Measurements from ENCODE around the gene FAM151A. TPM values are rescaled to one million over a fixed set of nuclear protein-coding genes. Genes with fewer than 3 reads are reported as not detected.
A peak's percentile ranks its signal among the peaks of the same experiment; 100 is the strongest.

FAM151A gene
- total and polyA plus RNA-seq, 2 of the 13 experiments (the other 11 are each of a cell fraction or from before 2014, with no cell fraction given): 0.29 to 3.6 TPM

- CTCF ChIA-PET (ENCODE audit: low intra/inter-chr PET ratio, low total read pairs): no interaction called here
- H3K4me2 ChIP-seq (ENCODE audit: low read depth, low read length): peak overlapping the region; percentile 89; the same call in 1 of the 2 replicates
Measured at GRCh38 chr1:54650417-54650816, 27.1 kb upstream of the FAM151A start.

DNA sequence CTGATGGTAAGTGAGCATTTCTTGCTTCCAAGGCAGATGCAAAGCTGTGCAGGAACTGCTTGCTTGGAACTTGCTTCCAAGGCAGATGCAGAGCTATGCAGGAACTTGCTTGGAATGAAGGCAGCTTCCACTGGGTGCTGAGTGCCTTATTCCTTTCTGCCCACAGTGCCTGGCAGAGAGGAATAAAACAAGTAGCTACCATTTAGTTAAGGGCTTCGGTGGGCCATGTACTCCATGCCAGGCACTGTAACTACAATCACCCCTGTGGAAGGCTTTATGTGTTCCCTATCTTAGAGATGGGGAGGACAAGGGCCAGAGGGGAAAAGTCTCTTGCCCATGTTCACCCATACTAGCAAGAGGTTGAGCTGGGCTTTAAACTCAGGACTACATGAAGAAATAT is 26.6 kb upstream of the FAM151A start:
- H3K79me2 ChIP-seq (ENCODE audit: insufficient read depth, low read length): no peaks in the 10 kb centered on the region
- no peaks in the 10 kb centered on the region; the same call in 1 of the 2 replicates for H3K9me3 ChIP-seq (ENCODE audit: low read length)
- intact Hi-C loops (cut with micrococcal nuclease; ENCODE audit: unreplicated experiment) (no loop called here), in situ Hi-C loops (cut with HindIII; ENCODE audit: extremely low pct_ligation_motif_present, low pct_unique_long_range_greater_than_20kb) (no loop called here)
- peaks cover 57% of the 10 kb centered on the region for H3K4me1 ChIP-seq (ENCODE audit: insufficient read depth, low read length)
- H3K4me2 ChIP-seq (ENCODE audit: low read depth, low read length): peak overlapping the region; percentile 89
- WGBS (ENCODE audit: low lambda C conversion rate): 0% methylated on average over 1 of the region's 1 CpG
- H3K4me3 ChIP-seq (replicated peaks in 1 of 3; ENCODE audit: insufficient read depth in 1 of 3, low read depth in 2 of 3, low read length in 3 of 3): peak overlapping the region in 2 of 3 experiments; percentile 37 to 60; a peak in 2 of 6 replicates
- no peaks in the 10 kb centered on the region for H3K27me3 ChIP-seq (ENCODE audit: control insufficient read depth in 1 of 2, insufficient read depth in 2 of 2, low read length in 2 of 2)
- H4K20me1 ChIP-seq (ENCODE audit: insufficient read depth, low read length): no peaks in the 10 kb centered on the region
- H3K9ac ChIP-seq (ENCODE audit: insufficient read depth, low read depth, low read length): peak overlapping the region; percentile 13; the same call in 1 of the 2 replicates
- H2AFZ ChIP-seq (ENCODE audit: low read length): no peak overlapping the region
- H3K36me3 ChIP-seq (replicated peaks in 1 of 2; ENCODE audit: control insufficient read depth in 1 of 2, insufficient read depth in 2 of 2, low read length in 2 of 2): no peaks in the 10 kb centered on the region
- POLR2A ChIA-PET: no interaction called here
- BruUV-seq (replicated peaks): no TSS peak
- peak; percentile 5; the same call in 2 of the 3 replicates for ATAC-seq
- FAIRE-seq: peak; percentile 12
- H3K27ac ChIP-seq (ENCODE audit: extremely low read length, insufficient read depth, low read length): peak overlapping the region; percentile 54
- CTCF ChIA-PET (ENCODE audit: low intra/inter-chr PET ratio, low total read pairs): no interaction called here
- no peak for DNase-seq (ENCODE audit: low spot score)
- no peak for TF ChIP-seq PHF5A (CRISPR knock-in tag; IDR thresholded peaks at IDR 0.05; ENCODE audit: low read depth, unreplicated experiment)
- TF ChIP-seq THAP11 (CRISPR knock-in tag; IDR thresholded peaks at IDR 0.05): no peak
- no peak for TF ChIP-seq ZFP36 (IDR thresholded peaks at IDR 0.05; ENCODE audit: borderline replicate concordance, low read depth, low read length, partially characterized antibody)
- TF ChIP-seq HOXA7 (CRISPR knock-in tag; IDR thresholded peaks at IDR 0.05): no peak
- TF ChIP-seq FOSL2 (CRISPR knock-in tag; IDR thresholded peaks at IDR 0.05): no peak
- TF ChIP-seq SAFB2 (CRISPR knock-in tag; IDR thresholded peaks at IDR 0.05; ENCODE audit: borderline replicate concordance, low read depth): no peak
- TF ChIP-seq KLF15 (CRISPR knock-in tag; IDR thresholded peaks at IDR 0.05; ENCODE audit: borderline replicate concordance): no peak
- no peak for TF ChIP-seq AFF4 (CRISPR knock-in tag; IDR thresholded peaks at IDR 0.05)
- no peak for TF ChIP-seq ZNF782 (CRISPR knock-in tag; IDR thresholded peaks at IDR 0.05; ENCODE audit: borderline replicate concordance)

More at GRCh38 chr1:54650417-54650816, 27.1 kb upstream of the FAM151A start:
- FAIRE-seq (no peak), ATAC-seq (no peak), DNase-seq (ENCODE audit: low spot score) (no peak)
- in situ Hi-C loops (cut with HindIII; ENCODE audit: extremely low pct_ligation_motif_present, low pct_unique_long_range_greater_than_20kb): no loop called here
- peaks cover 57% of the 10 kb centered on the region for H3K4me1 ChIP-seq (ENCODE audit: insufficient read depth, low read length)
- intact Hi-C loops (cut with micrococcal nuclease; ENCODE audit: unreplicated experiment): no loop called here
- no peaks in the 10 kb centered on the region for H3K36me3 ChIP-seq (replicated peaks in 1 of 2; ENCODE audit: control insufficient read depth in 1 of 2, insufficient read depth in 2 of 2, low read length in 2 of 2)
- no peak for TF ChIP-seq AGO2 (optimal IDR thresholded peaks at IDR 0.05; ENCODE audit: low read depth, low read length)
- TF ChIP-seq, protein P1, sequence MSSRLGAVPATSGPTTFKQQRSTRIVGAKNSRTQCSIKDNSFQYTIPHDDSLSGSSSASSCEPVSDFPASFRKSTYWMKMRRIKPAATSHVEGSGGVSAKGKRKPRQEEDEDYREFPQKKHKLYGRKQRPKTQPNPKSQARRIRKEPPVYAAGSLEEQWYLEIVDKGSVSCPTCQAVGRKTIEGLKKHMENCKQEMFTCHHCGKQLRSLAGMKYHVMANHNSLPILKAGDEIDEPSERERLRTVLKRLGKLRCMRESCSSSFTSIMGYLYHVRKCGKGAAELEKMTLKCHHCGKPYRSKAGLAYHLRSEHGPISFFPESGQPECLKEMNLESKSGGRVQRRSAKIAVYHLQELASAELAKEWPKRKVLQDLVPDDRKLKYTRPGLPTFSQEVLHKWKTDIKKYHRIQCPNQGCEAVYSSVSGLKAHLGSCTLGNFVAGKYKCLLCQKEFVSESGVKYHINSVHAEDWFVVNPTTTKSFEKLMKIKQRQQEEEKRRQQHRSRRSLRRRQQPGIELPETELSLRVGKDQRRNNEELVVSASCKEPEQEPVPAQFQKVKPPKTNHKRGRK (CRISPR knock-in tag; IDR thresholded peaks at IDR 0.05): peak; percentile 74; the same call in 1 of the 2 replicates
- TF ChIP-seq, protein P2, sequence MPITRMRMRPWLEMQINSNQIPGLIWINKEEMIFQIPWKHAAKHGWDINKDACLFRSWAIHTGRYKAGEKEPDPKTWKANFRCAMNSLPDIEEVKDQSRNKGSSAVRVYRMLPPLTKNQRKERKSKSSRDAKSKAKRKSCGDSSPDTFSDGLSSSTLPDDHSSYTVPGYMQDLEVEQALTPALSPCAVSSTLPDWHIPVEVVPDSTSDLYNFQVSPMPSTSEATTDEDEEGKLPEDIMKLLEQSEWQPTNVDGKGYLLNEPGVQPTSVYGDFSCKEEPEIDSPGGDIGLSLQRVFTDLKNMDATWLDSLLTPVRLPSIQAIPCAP (CRISPR knock-in tag; IDR thresholded peaks at IDR 0.05; ENCODE audit: low read depth): no peak
- TF ChIP-seq XRCC5 (optimal IDR thresholded peaks at IDR 0.05; ENCODE audit: low read length): no peak
- H3K27me3 ChIP-seq (ENCODE audit: control insufficient read depth in 1 of 2, insufficient read depth in 2 of 2, low read length in 2 of 2): no peaks in the 10 kb centered on the region
- POLR2A ChIA-PET: no interaction called here
- no peak overlapping the region for H3K4me3 ChIP-seq (replicated peaks in 1 of 3; ENCODE audit: insufficient read depth in 1 of 3, low read depth in 2 of 3, low read length in 3 of 3)
- H3K27ac ChIP-seq (ENCODE audit: extremely low read length, insufficient read depth, low read length): no peak overlapping the region
- H4K20me1 ChIP-seq (ENCODE audit: insufficient read depth, low read length): no peaks in the 10 kb centered on the region
- H3K79me2 ChIP-seq (ENCODE audit: insufficient read depth, low read length): no peaks in the 10 kb centered on the region
- H3K9ac ChIP-seq (ENCODE audit: insufficient read depth, low read depth, low read length): no peak overlapping the region
- H3K9me3 ChIP-seq (ENCODE audit: low read length): no peaks in the 10 kb centered on the region
- no peak overlapping the region for H2AFZ ChIP-seq (ENCODE audit: low read length)
- 36% methylated on average over 3 of the region's 3 CpGs for WGBS (ENCODE audit: low lambda C conversion rate)
- BruUV-seq (replicated peaks): no TSS peak

All from HepG2 (cell line).